AG04449 (cell line): ENCODE measurements around the gene SNX14.
"Not testable (repeated sequence)": the region's sequence is repeated elsewhere in the genome, so short reads cannot be mapped to it uniquely, and the experiment has no call there.

Experiments used
- CTCF ChIA-PET: fragments of 350-600 bp; formaldehyde crosslinking; extraction: SDS; loops from one replicate; lab custom pipeline; 2021; ENCODE audit warnings: antibody characterized with exemption; lab: Yijun Ruan, JAX
- POLR2A ChIA-PET: fragments of 400-600, 350-600 bp; formaldehyde crosslinking; extraction: SDS; loops from one replicate; lab custom pipeline; 2020; ENCODE audit warnings: antibody characterized with exemption, inconsistent platforms; lab: Yijun Ruan, JAX
- DNase-seq: peaks from one replicate; pipeline ENCODE4 v3.0.0-alpha.2; 2010; ENCODE audit warnings: low read depth, low spot score
- H3K4me3 ChIP-seq: 2 replicates; pipeline ENCODE4 v1.5.1; 2011; ENCODE audit warnings: low read depth, mild to moderate bottlenecking, control low read depth, low read length
- TF ChIP-seq, protein P1 (sequence below): IDR thresholded peaks from one replicate; pipeline ENCODE4 v1.5.1; 2011; ENCODE audit warnings: mild to moderate bottlenecking, moderate library complexity, low read length, control low read depth, inconsistent platforms; ENCODE audit not compliant: insufficient read depth; ENCODE audit errors: missing control alignments

The SNX14 gene

DNA sequence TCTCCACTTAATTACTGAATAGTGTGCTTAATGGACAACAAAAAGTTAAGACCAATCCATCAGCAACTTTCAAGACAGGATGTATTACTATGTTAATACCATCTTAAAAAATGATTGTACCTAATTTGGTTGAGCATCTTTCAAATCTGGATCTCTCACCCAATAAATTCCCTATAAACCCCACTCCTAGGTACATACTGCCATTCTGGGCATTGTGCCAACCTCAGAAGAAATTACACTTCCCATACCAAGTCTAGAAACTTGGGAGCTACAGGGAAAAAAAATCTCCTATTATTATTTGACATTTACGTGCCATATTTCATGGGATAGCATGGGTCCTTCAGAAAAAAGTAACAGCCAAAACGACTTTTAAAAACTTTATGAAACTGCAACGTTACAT lies 43.9 kb upstream of the SNX14 start:
- H3K4me3 ChIP-seq = no peak overlapping the region
- no peak for DNase-seq
- CTCF ChIA-PET = interaction anchor here (1.4 kb wide), 1 partner anchor 9 kb away, joined by 4 read pairs; no protein-coding TSS in a partner anchor
- POLR2A ChIA-PET = interaction anchor here (0.6 to 9.2 kb wide), 2 partner anchors 27 to 39 kb away, joined by 3 to 337 read pairs; no protein-coding TSS in a partner anchor
- TF ChIP-seq, protein P1, sequence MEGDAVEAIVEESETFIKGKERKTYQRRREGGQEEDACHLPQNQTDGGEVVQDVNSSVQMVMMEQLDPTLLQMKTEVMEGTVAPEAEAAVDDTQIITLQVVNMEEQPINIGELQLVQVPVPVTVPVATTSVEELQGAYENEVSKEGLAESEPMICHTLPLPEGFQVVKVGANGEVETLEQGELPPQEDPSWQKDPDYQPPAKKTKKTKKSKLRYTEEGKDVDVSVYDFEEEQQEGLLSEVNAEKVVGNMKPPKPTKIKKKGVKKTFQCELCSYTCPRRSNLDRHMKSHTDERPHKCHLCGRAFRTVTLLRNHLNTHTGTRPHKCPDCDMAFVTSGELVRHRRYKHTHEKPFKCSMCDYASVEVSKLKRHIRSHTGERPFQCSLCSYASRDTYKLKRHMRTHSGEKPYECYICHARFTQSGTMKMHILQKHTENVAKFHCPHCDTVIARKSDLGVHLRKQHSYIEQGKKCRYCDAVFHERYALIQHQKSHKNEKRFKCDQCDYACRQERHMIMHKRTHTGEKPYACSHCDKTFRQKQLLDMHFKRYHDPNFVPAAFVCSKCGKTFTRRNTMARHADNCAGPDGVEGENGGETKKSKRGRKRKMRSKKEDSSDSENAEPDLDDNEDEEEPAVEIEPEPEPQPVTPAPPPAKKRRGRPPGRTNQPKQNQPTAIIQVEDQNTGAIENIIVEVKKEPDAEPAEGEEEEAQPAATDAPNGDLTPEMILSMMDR = no peak

DNA sequence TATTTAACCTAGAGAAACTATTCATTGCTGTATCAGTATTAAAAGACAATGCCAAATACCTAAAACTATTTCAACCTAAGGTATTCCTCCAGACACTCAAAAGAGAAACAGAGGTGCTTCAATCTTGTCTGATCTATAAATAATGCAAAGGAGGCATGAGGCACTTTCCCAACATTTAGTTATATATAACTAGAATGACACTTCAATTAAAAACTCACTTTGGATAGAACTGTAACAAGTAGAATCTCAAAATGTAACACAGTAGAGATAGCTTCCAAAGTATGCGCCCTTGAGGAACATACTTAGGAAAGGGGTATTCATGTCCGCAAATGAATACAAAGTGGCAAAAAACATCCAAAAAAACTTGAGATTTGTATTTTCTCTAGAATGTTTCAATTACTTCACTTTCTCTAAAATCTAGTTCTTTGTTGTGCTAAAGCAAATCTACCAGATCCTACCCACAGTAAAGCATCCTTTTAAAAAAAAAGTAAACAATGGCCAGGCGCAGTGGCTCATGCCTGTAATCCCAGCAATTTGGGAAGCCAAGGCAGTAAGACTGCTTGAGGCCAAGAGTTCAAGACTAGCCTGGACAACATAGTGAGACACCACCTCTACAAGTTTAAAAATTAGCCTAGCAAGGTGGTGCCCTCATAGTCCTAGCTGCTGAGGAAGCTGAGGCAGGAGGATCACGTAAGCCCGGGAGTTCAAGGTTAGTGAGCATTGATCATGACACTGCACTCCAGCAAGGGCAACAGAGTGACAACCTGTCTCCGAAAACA lies 38.7 kb upstream of the SNX14 start:
- no peak overlapping the region for H3K4me3 ChIP-seq
- TF ChIP-seq, protein P1 = no peak
- DNase-seq = no peak
- POLR2A ChIA-PET = interaction anchor here (0.5 to 0.7 kb wide), 2 partner anchors 28 to 40 kb away, joined by 5 read pairs; no protein-coding TSS in a partner anchor
- CTCF ChIA-PET = interaction anchor here (0.8 kb wide), 1 partner anchor 10 kb away, joined by 3 read pairs; the partner anchor contains the start of gene SYNCRIP

DNA sequence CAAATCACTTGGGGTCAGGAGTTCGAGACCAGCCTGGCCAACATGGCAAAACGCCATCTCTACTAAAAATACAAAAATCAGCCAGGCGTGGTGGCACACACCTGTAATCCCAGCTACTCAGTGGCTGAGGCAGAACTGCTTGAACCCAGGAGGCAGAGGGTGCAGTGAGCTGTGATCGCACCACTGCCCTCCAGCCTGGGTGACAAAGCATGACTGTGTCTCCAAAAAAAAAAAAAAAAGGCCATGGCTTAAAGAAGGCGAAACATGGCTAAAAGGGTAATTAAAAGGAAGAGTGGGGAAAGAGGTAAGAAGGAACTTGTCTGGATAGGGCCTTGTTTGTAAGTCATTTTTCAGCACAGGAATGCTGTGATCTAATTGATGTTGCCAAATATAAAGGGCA lies 37.5 kb upstream of the SNX14 start:
- H3K4me3 ChIP-seq, CTCF ChIA-PET, DNase-seq: not testable (repeated sequence)
- POLR2A ChIA-PET = interaction anchor here (0.9 to 1.0 kb wide), 3 partner anchors 9 to 47 kb away, joined by 3 to 5 read pairs (median 4); partner anchors contain the start of gene SYNCRIP

DNA sequence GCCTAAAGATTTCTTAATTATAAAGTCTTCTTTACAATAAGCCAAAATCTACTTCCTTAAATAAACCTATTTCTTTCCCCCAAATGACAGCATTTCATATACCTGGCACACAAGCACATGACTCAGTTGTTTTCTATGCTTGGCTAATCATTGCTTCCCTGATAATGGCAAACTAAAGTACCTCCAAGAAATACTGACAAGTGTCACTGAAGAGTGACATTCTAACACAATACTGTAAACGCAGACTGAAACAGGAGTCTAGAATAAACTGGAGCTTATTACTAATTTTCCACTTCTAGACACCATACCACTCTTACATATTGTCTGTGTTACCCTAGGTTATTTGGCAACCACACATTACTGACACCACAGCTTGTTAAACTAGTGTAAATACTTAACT lies 34.7 kb upstream of the SNX14 start:
- POLR2A ChIA-PET = no interaction called here
- DNase-seq = no peak
- TF ChIP-seq, protein P1 = no peak
- no peak overlapping the region for H3K4me3 ChIP-seq
- CTCF ChIA-PET = interaction anchor here (0.8 kb wide), 1 partner anchor 10 kb away, joined by 4 read pairs; no protein-coding TSS in a partner anchor

DNA sequence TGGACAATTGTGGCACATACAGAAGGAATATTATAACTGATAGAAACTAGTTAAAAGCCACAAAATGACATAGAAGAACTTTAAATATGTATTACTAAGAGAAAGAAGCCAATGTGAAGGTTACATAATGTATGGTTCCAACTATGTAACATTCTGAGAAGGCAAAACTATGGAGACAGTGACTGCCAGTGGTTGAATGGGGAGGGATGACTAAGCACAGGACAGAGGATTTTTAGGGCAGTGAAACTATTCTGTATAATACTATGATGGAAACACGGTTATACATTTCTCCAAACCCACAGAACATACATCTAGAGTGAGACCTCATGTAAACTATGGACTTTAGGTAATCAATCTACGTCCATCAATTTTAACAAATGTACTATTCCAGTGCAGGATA lies 26.6 kb upstream of the SNX14 start:
- TF ChIP-seq, protein P1 = no peak
- ChIA-PET CTCF (no interaction called here), POLR2A (interaction anchor here (0.5 to 0.6 kb wide), 2 partner anchors 25 to 26 kb away, joined by 3 read pairs; no protein-coding TSS in a partner anchor)
- no peak overlapping the region for H3K4me3 ChIP-seq
- DNase-seq = peak; percentile 17

DNA sequence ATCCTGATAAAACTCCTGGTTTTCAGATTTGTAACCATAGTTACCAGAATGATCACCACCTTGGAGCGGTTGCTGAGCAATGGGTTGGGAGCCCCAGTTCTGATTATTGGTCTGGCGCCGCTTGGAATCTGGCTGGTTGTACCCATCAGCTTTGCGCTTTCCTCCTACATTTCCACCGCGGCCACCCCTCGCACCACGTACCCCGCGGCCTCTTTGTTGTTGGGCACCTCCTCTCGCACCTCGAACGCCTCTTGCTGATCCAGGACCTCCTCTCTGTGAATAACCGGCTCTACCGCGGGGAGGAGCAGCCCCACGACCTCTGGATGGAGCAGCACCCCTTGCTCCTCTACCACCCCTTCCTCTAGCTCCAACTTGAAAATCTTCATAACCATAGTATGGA lies 21.1 kb upstream of the SNX14 start:
- POLR2A ChIA-PET = no interaction called here
- TF ChIP-seq, protein P1 = no peak
- CTCF ChIA-PET = no interaction called here

More for the DNA sequence above, 21.1 kb upstream of the SNX14 start:
- no peak overlapping the region for H3K4me3 ChIP-seq
- no peak for DNase-seq
